ENCODE data around the gene PARD3. TPM values are rescaled to one million over a fixed set of nuclear protein-coding genes. Genes with fewer than 3 reads are reported as not detected.

PARD3 gene
- total RNA-seq, 1 donor from 2014 or later: 98.2 TPM

- no peak for FAIRE-seq
- Histone ChIP-seq H3K36me3 (ENCODE audit: control insufficient read depth, insufficient read depth, low read length) (no peaks in the 10 kb centered on the region), H3K27me3 (ENCODE audit: control insufficient read depth, insufficient read depth, low read length) (no peaks in the 10 kb centered on the region), H3K4me3 (ENCODE audit: low read depth, low read length) (no peak overlapping the region)
- no peak for DNase-seq (ENCODE audit: low read depth)
- no peak for TF ChIP-seq CTCF (IDR thresholded peaks at IDR 0.05; ENCODE audit: insufficient read depth, low read length, severe bottlenecking)
These were observed 661.3 kb downstream of the PARD3 start for GRCh38 chr10:34153663-34154382.

GRCh38 chr10:34152434-34152833, 662.7 kb downstream of the PARD3 start:
- no peak for TF ChIP-seq CTCF (IDR thresholded peaks at IDR 0.05; ENCODE audit: insufficient read depth, low read length, severe bottlenecking)
- Histone ChIP-seq H3K36me3 (ENCODE audit: control insufficient read depth, insufficient read depth, low read length) (no peaks in the 10 kb centered on the region), H3K4me3 (ENCODE audit: low read depth, low read length) (no peak overlapping the region), H3K27me3 (ENCODE audit: control insufficient read depth, insufficient read depth, low read length) (no peaks in the 10 kb centered on the region)
- no peak for FAIRE-seq
- DNase-seq (ENCODE audit: low read depth): no peak

- TF ChIP-seq CTCF (IDR thresholded peaks at IDR 0.05; ENCODE audit: insufficient read depth, low read length, severe bottlenecking): no peak
- no peak overlapping the region for H3K4me3 ChIP-seq (ENCODE audit: low read depth, low read length)
- DNase-seq (ENCODE audit: low read depth) (no peak), FAIRE-seq (no peak)
- H3K36me3 ChIP-seq (ENCODE audit: control insufficient read depth, insufficient read depth, low read length): no peaks in the 10 kb centered on the region
- H3K27me3 ChIP-seq (ENCODE audit: control insufficient read depth, insufficient read depth, low read length): no peaks in the 10 kb centered on the region
These were observed 663.2 kb downstream of the PARD3 start for GRCh38 chr10:34151931-34152330.

GRCh38 chr10:34151481-34151880, 663.6 kb downstream of the PARD3 start:
- H3K27me3 ChIP-seq (ENCODE audit: control insufficient read depth, insufficient read depth, low read length): no peaks in the 10 kb centered on the region
- H3K4me3 ChIP-seq (ENCODE audit: low read depth, low read length): no peak overlapping the region
- no peak for DNase-seq (ENCODE audit: low read depth)
- FAIRE-seq: no peak
- H3K36me3 ChIP-seq (ENCODE audit: control insufficient read depth, insufficient read depth, low read length): no peaks in the 10 kb centered on the region
- no peak for TF ChIP-seq CTCF (IDR thresholded peaks at IDR 0.05; ENCODE audit: insufficient read depth, low read length, severe bottlenecking)

GRCh38 chr10:34150103-34150502, 665.0 kb downstream of the PARD3 start:
- FAIRE-seq (no peak), DNase-seq (ENCODE audit: low read depth) (no peak)
- TF ChIP-seq CTCF (IDR thresholded peaks at IDR 0.05; ENCODE audit: insufficient read depth, low read length, severe bottlenecking): no peak
- Histone ChIP-seq H3K27me3 (ENCODE audit: control insufficient read depth, insufficient read depth, low read length) (no peaks in the 10 kb centered on the region), H3K36me3 (ENCODE audit: control insufficient read depth, insufficient read depth, low read length) (no peaks in the 10 kb centered on the region), H3K4me3 (ENCODE audit: low read depth, low read length) (no peak overlapping the region)

GRCh38 chr10:34148305-34148657, 666.8 kb downstream of the PARD3 start:
- FAIRE-seq (no peak), DNase-seq (ENCODE audit: low read depth) (no peak)
- TF ChIP-seq CTCF (IDR thresholded peaks at IDR 0.05; ENCODE audit: insufficient read depth, low read length, severe bottlenecking): no peak
- H3K4me3 ChIP-seq (ENCODE audit: low read depth, low read length): no peak overlapping the region
- H3K27me3 ChIP-seq (ENCODE audit: control insufficient read depth, insufficient read depth, low read length): no peaks in the 10 kb centered on the region
- H3K36me3 ChIP-seq (ENCODE audit: control insufficient read depth, insufficient read depth, low read length): no peaks in the 10 kb centered on the region
